HG03280 (cell line): ENCODE measurements around the gene BICC1.

ENCODE experiments used
- ATAC-seq: cut with Tn5 transposase; IDR thresholded peaks from one replicate; pipeline ENCODE4 v1.9.1; 2021; ENCODE audit warnings: mild to moderate bottlenecking, moderate library complexity; ENCODE audit not compliant: unreplicated experiment

Gene BICC1

DNA sequence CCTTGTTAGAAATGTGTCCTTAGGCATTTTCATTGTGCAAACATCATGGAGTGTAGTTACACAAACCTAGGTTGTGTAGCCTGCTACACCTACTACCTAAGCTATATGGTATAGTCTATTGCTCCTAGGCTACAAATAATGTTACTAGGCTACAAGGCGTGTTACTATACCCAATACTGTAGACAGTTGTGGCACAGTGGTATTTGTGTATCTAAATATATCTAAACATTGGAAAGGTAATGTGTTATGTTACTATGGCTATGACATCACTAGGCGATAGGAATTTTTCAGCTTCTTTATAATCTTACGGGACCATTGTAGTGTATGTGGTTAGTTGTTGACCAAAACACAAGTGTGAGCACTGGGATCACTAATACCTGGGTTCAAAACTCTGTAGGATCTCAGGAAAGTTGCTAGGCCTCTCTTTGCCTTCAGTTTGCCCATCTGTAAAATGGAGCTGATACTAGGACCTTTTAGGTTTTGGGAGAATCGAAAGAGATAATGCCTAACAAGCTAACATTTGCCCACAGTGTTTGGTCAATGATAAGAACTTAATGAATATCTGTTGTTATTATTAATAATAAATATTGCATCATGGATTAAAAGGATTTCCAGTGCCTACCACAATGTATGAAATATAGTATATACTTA lies 2.7 kb downstream of the BICC1 start:
- ATAC-seq = no peak

DNA sequence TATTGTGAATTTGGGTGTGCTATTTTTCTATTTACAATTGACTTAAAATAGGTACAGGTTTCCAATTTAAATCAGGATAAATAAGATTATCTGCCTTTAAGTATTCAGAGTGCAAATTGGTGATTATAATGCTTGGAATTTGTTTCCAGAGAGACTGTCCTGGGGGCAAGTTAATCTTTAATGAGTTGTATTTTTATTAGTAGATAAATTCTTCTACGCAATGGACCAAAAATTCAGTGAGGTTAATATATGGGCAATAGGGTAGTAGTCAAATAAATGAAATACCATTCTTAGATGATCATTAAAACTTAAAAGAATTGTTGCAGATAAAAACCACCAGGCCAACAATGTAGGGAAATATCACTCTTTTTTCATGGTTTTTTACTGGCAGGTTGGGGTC lies 3.4 kb downstream of the BICC1 start:
- no peak for ATAC-seq

DNA sequence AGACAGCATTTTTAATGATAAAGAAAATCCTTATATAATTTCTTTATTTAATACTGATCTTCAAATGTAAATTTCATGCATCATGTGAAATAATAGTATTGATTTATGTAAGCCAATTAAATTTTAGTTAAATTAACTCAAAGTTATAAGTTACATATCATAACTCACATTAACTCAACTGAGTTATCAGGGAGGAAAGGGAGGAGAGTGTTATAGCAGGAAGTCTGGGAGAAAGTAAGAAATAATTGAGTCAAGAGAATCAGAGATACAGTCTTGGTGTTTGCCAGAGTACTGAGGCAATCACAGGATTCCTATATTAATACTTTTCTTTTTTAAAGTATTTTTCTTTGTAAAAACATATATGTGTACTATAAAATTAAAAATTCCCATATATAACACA lies 4.0 kb downstream of the BICC1 start:
- ATAC-seq = no peak

DNA sequence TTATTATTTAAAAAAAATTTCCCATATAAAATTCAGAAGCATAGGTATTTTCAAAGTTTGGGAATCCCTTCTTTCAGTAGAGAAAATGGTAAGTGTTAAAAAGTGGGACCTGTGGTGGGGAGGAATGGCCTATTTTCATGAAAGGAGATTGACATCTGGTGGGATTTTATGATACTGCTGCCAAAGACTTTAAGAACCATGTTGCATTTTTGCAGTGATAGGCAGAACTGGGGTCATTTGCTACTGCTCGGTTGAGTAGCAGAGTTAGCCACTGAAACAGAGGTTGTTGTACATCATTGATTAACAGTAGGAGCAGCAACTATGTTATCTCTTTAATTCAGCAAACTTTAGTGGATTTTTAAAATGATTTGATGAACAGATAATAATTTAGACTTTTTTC lies 4.4 kb downstream of the BICC1 start:
- no peak for ATAC-seq

DNA sequence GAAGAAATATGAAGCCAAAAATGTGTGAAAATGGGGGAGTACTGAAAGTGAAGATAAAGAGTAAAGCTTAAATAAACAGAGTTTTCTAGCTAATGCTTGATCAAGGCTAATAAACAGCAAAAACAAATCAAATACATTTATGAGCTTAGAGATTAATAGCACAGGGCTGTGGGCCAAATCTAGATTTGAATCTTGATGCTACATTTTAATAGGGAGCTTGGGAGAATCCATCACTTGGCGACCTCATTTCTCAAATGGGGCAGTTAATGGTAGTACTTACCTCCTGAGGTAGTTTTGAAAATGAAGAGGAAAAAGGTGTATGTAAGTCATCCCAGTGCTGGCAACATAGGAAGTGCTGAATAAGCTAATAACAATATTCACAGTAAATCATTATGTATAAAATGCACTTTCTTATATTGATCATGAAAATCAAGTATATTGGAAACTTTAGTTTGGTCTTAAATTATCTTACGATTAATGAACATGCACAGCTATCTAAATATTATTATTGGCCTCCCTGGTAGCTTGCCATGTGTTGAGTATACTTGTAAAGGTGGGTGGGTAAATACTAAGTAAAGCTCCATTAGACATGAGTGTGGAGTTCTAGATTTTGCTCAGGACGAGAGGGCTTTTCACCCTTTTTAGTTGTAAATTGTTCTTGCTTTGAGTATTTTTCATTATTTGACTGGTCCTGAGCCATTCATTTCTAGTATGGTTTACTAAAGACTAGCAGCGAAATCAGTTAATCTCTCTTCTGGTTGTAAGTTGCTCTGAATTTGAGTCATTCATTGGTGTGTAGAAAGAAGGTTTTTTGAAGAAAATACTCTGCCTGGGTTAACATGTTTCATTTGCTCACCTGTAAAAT lies 5.1 kb downstream of the BICC1 start:
- no peak for ATAC-seq

DNA sequence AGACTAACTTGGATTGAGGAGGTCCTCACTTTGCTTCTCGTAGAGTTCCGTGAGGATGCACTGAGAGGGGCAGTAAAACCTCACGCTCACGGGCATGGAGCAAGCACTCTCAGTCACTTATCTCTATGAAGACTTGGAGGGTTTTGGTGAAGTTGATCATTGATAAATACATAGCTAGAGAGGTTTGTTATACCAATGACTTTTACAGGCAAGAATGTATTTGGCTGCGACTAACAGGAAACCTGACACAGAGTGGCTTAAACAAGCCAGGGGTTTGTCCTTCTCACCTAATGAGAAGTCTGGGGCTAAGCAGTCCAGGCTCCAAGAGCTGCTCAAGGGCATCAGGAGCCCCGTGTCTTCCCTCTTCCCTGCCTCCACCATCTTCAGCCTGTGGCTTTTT lies 6.1 kb downstream of the BICC1 start:
- ATAC-seq = no peak

DNA sequence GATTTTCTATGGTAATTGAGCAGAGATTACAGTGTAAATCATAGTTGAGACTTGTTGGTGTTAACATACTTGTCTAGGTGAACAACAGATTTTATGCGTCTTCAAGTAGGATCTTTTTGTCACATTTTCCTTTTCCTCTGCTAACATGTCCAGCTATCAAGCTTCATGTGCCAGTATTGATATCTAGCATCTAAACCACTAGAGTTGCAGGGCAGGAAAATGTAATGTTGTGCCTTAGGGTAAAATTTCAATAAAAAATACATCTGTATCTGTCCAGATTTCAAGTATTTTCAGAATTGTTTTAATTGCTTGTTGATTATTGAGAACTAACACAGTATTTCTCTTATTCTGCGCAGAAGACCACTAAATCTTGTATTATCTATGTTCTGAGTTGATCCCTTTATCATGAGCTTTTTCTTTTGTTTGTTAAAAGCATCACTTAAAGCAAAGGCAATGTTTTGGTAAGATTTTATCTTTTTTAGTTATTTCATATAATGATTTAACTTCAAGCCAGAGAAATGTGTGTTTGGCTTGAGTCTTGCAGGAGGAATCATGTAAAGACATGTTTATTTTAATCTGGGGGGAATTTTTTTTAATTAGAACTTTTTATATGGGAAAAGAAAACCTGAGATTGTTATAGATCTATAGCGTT lies 16.5 kb downstream of the BICC1 start:
- no peak for ATAC-seq

DNA sequence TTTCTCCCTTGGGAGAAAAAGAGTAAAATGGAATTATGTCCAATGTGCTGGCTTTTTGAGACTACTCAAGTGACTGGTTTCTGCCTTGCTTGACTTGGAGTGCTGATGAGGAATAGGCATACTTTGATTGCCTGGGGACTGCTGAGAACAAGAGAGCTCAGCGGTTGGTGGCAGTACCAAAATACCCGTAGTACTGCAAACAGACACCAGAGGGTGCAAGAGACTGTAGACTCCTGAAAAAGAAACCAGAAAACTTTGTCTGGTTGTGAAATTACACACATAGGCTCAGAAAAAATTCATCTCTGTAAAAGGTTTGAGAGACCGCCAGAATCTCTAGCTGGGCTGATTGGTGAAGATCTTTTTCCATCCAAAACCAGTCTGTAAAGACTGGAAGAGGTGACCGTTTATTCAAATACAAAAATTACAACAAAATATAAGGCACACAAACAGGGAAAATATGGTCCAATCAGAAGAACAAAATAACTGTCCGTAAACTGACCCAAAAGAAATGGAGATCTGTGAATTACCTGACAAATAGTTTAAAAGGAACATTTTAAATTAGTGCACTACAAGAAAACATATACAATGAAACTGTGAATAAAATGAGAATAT lies 18.5 kb downstream of the BICC1 start:
- peak; percentile 96 for ATAC-seq

DNA sequence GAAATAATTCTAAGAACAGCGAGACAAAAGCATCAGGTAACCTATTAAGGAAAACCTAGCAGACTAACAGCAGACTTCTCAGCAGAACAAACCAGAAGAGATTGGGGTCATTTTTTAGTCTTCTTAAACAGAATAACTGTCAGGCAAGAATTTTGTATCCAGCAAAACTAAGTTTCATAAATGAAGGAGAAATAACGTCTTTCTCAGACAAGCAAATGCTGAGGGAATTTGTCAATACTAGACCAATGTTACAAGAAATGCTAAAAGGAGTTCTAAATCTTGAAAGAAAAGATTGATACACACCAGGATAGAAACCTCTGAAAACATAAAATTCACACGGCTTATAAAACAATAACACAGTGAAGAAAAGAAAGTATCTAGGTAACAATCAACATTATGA lies 22.6 kb downstream of the BICC1 start:
- no peak for ATAC-seq

DNA sequence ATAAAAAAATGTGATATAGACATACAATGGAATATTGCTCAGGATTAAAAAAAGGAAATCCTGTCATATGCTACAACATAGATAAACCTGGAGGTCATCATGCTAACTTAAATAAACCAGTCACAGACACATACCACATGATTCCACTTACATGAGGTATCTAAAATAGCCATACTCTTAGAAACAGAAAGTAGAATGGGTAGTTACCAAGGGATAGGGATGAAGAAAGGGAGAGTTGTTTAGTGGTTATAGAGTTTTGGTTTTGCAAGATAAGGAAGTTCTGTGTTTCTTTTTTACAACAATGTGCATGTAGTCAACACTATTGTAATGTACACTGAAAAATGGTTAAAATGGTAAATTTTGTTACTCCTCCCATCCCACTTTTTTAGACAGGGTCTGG lies 30.5 kb downstream of the BICC1 start:
- ATAC-seq = no peak

DNA sequence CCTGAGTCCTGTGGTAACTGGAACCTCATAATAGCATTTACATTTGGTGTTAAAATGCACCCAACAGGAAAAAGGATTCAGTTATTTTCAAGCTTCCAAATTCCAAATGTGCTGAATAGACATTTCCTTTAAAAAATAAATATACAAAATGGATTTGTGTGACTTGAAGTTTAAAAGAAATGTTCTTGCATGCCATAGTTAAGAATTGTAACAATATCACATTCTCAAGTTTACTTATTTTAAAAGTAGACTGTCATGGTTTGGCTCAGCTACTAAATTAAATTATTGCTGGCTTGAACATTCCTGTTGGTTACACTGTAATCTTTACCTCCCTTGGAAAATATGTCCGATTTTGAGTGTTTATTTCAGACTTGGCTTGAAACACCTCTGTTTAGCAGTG lies 31.5 kb downstream of the BICC1 start:
- no peak for ATAC-seq

DNA sequence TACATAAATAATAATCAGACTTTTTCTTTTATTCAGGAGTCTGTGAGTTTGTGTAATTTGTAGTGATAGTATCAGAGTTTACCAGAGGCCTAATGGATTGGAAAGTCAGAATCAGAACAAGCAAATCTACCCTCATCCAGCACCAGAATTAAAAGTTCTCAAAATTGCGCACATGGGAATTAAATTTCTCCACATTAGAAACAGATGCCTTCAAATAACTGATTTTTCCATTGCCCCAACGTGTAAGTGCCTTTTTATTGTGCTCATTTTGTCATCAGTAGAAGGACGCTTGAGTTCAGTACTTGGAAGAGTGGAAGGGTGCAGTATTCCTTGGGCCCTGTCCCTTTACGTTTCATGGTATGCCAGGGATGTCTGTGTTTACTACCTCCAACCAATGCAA lies 32.8 kb downstream of the BICC1 start:
- ATAC-seq = no peak

DNA sequence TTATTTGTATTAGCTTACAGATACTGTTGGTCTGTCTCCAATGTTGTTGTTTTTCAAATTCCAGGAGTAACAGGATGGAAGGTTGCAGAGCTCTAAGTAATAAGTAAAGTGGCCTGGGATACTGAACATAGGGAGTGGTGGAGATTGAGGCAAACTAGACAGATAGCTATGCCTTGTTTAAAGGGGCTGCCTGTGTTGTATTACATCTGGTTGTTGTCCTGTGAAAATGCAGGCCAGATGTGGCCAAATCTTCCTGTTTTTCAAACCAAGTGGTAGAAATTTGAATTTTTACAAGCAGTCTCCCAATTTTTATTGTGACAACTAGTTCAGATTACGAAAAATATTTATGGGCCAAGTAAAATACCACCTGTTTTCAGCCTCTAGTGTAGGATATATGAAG lies 33.5 kb downstream of the BICC1 start:
- no peak for ATAC-seq

DNA sequence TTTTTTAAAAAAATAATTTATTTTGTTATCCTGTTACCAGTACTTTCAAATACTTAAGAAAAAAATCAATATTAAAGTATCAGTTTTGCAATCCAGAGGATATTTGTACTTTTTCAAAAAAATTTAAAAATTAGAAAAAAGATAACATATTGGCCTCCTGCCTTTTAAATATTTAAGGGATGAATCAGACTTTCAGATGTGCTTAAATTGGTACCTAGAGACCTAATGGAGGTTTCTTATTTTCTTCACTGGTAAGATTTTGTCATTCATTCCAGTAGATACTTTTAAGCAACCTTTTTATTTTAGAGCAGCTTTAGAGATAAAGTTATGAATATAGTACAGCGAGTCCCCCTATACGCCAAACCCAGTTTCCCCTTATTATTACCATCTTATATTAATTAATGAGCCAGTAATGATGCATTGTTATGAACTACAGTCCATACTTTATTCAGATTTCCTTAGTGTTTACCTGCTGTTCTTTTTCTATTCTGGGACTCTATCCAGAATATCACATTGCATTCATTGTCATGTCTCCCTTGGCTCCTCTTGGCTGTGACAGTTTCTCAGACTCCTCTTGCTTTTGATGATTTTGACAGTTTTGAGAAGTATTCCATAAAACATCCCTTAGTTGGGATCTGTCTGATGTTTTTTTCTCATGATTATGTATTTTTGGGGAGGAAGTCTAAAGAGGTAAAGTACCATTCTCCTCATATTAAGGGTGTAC lies 34.2 kb downstream of the BICC1 start:
- no peak for ATAC-seq

DNA sequence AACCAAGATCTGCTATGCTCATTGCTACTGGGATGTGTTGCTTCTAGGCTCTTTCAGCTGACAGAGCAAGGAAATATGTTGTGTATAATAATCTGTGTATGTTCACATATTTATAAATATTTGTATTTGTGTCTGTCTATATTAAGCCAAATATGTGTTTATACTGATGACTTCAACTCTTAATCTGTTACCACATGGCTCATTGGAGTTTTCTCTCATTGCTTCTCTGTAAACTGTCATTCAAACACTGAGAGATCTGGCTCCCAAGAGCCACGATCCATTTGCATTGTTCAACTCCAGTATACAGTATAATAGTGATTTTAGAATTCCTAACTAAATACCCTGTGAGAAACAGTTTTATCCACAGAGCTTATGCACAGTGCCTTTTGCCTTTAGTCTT lies 35.3 kb downstream of the BICC1 start:
- ATAC-seq = no peak

DNA sequence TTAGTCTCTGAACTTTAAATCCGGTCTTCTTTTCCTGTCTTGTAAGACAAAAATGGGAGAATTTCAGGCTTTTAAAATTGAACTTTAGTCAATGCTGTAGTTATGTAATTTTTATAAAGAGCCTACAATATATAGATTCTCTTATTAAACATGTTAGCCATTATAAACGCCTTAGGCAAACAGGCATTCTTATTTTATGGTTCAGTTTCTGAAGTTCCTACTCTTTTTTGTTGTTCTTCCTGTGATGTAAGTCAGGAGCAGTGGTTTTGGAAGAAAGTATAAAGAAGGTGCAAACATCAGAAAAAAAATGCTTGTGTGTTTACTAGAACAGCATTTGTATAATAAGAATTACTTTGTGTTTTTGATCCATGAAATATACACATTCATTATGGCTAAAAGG lies 41.6 kb downstream of the BICC1 start:
- no peak for ATAC-seq

DNA sequence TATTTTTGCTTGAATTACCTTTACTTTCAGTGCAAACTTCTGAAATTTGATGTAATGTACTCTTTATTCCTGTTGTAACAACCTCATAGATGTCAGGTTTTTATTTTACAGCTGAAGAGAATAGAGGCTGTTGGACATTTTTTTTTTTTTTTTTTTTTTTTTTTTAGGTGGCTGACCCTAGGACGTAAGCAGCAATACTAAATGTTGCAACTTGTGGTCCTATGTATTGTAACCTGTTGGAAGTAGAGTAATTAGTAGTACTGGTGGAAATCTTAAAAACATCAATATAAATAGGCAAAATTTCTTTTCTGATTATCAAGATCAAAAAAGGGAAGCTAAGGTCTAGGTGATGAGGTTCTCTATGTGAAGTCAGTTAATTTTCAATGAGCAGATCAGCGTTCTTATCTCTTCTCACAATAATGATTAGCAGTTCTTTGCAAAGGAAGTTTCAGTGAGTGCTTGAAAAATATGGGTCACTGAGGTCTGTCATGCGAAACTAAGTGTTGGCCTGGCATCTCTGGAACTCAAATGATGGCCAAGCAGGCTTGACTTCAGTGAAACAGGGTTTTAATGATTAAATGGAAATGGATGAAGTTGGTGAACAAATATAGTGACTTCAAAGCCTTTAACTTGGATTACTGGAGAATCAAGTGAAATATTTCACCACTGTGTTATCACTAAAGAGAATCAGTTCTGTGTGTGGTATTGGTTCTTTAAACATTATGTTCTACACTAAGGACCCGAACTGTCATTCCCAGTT lies 42.7 kb downstream of the BICC1 start:
- ATAC-seq = no peak

DNA sequence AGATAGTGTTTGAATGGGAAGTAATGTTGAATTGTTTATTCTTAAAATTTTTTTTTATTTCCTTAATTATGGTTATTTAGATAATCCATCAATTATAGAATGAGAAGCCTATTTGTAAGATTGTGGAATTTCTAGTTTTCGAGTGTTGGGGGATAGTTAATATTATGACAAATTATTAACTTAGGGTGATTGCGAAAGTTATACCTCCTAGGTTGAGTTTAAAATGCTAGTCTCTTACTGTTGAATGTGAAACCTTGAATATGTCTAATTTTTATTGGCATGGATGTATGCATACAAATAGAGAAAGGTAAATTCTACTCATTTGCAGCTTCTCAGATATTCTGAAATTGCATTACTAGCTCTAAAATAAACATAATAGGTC lies 43.2 kb downstream of the BICC1 start:
- no peak for ATAC-seq

DNA sequence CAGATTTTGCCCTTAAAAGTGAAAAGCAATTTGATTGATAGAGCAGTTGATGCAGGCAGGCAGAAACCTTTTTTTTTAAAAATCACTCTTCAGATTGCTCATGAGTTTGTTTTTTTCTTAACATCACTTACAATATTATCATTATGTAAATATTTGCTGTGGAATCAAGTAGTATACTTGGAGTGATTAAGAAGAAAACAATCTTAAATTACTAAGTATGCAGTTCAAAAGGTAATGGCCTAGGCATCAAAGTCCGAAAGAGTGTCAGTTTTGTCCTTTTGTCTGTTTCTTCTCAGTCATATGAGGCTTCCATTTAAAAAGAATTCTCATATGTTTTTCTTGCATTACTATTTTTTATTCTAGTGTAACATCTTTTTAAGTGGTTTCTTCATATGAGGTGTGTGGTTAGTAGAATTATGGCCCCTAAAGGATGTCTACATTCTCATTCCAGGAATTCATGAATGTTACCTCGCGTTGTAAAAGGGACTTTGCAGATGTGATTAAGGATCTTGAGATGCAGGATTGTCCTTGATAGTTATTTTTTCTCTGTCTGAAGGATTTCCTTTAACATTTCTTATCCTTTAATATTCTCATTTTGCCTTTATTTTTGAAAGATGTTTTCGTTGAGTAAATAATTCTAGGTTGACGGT lies 44.0 kb downstream of the BICC1 start:
- no peak for ATAC-seq

DNA sequence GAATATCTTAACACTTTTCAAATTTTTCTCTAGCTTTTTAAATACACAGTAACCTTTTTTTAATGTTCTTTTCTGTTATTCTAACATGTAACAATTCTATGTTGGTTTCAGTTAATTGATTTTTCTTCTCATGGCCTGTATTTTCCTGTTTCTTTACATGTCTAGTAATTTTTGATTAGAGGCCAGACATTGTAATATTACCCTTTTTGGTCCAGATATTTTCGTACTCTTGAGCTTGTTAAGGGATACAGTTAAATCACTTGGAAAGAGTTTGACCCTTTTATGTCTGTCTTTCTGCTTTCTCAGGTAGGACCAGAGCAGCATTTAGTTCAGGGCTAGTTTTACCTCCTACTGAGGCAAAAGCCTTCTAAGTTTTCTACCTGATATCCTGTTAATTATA lies 45.0 kb downstream of the BICC1 start:
- ATAC-seq = no peak
